IMR-90 (cell line): ENCODE data around the gene SOX6. TPM values are rescaled to one million over a fixed set of nuclear protein-coding genes. Genes with fewer than 3 reads are reported as not detected.

Source experiments
- ATAC-seq: fragments of 200-7000 bp; cut with Tn5 transposase; 2 replicates; pipeline ENCODE4 v1.9.1; 2020; ENCODE audit warnings: low read depth, mild to moderate bottlenecking, moderate library complexity
- BruUV-seq: library from RNA; stranded (reverse); fragments of 400-500 nt; replicated peaks from 2 replicates; lab custom pipeline; 2021; lab: Mats Ljungman, UMichigan
- CTCF ChIA-PET: fragments of 300-600 bp; formaldehyde crosslinking; extraction: SDS; loops from one replicate; lab custom pipeline; 2021; ENCODE audit warnings: antibody characterized with exemption; lab: Yijun Ruan, JAX
- POLR2A ChIA-PET: fragments of 300-600 bp; sonication (Branson Sonifier 250); formaldehyde crosslinking; loops from one replicate; lab custom pipeline; 2022; ENCODE audit warnings: antibody characterized with exemption; ENCODE audit not compliant: unreplicated experiment; lab: Charles Lee
- DNase-seq: peaks from one replicate; pipeline ENCODE4 v3.0.0; 2013
- H2AFZ ChIP-seq: replicated peaks from 2 replicates; pipeline ENCODE3; 2013; ENCODE audit warnings: low read length, mild to moderate bottlenecking; ENCODE audit not compliant: poor library complexity
- H2AK5ac ChIP-seq: 2 replicates; pipeline ENCODE4 v1.6.1; 2013; ENCODE audit warnings: low read depth, low read length, inconsistent platforms
- H2AK9ac ChIP-seq: replicated peaks from 2 replicates; pipeline ENCODE3; 2013; ENCODE audit warnings: mild to moderate bottlenecking, low read depth, low read length, moderate library complexity; ENCODE audit not compliant: poor library complexity
- H2BK120ac ChIP-seq: 2 replicates; pipeline ENCODE4 v1.6.1; 2013; ENCODE audit warnings: low read depth, low read length, inconsistent platforms
- H2BK15ac ChIP-seq: 3 replicates; pipeline ENCODE4 v1.6.1; 2013; ENCODE audit warnings: low read depth, low read length, inconsistent platforms
- H2BK20ac ChIP-seq: 2 replicates; pipeline ENCODE4 v1.6.1; 2013; ENCODE audit warnings: low read depth, mild to moderate bottlenecking, inconsistent platforms, low read length, moderate library complexity
- H2BK5ac ChIP-seq: 2 replicates; pipeline ENCODE4 v1.6.1; 2013; ENCODE audit warnings: mild to moderate bottlenecking, low read depth, low read length, inconsistent platforms; ENCODE audit not compliant: poor library complexity, severe bottlenecking
- H3K14ac ChIP-seq: replicated peaks from 2 replicates; pipeline ENCODE4 v1.6.1; 2013; ENCODE audit warnings: low read depth, low read length, inconsistent platforms
- H3K18ac ChIP-seq: 2 replicates; pipeline ENCODE4 v1.6.1; 2013; ENCODE audit warnings: low read depth, low read length, control low read depth
- H3K23ac ChIP-seq: 2 replicates; pipeline ENCODE4 v1.6.1; 2013; ENCODE audit warnings: low read depth, low read length, inconsistent platforms
- H3K27ac ChIP-seq: 2 replicates; pipeline ENCODE4 v1.5.1; 2013; ENCODE audit warnings: mild to moderate bottlenecking, control low read depth, low read length; ENCODE audit not compliant: insufficient read depth
- H3K27me3 ChIP-seq: 2 replicates; pipeline ENCODE4 v1.6.1; 2013; ENCODE audit warnings: low read length; ENCODE audit not compliant: control insufficient read depth, insufficient read depth
- H3K36me3 ChIP-seq: 2 replicates; pipeline ENCODE4 v1.6.1; 2013; ENCODE audit warnings: low read length, mixed read lengths; ENCODE audit not compliant: control insufficient read depth, insufficient read depth
- H3K4ac ChIP-seq: 2 replicates; pipeline ENCODE4 v1.6.1; 2013; ENCODE audit warnings: low read depth, low read length, inconsistent platforms
- H3K4me1 ChIP-seq: 2 replicates; pipeline ENCODE4 v1.6.1; 2013; ENCODE audit warnings: low read length, mixed read lengths; ENCODE audit not compliant: control insufficient read depth, insufficient read depth
- H3K4me2 ChIP-seq: 2 replicates; pipeline ENCODE4 v1.6.1; 2013; ENCODE audit warnings: low read depth, mild to moderate bottlenecking, control low read depth, low read length, moderate library complexity
- H3K4me3 ChIP-seq: 2 replicates; pipeline ENCODE4 v1.5.1; 2013; ENCODE audit warnings: low read depth, mild to moderate bottlenecking, control low read depth, low read length, moderate library complexity; ENCODE audit not compliant: insufficient read depth
- H3K56ac ChIP-seq: 2 replicates; pipeline ENCODE4 v1.6.1; 2013; ENCODE audit warnings: low read length, inconsistent platforms; ENCODE audit not compliant: insufficient read depth; ENCODE audit errors: extremely low read depth
- H3K79me1 ChIP-seq, 2 experiments: 2 replicates each; pipeline ENCODE4 v1.6.1; 2013; ENCODE audit warnings: low read length in 2 of 2, inconsistent platforms in 1 of 2, low read depth in 1 of 2
- H3K9ac ChIP-seq: 2 replicates; pipeline ENCODE4 v1.6.1; 2013; ENCODE audit warnings: low read depth, low read length, control low read depth
- H3K9me1 ChIP-seq: 2 replicates; pipeline ENCODE4 v1.6.1; 2013; ENCODE audit warnings: low read length, inconsistent platforms; ENCODE audit not compliant: insufficient read depth
- H3K9me3 ChIP-seq: 2 replicates; pipeline ENCODE4 v1.6.1; 2013; ENCODE audit warnings: low read length; ENCODE audit not compliant: control insufficient read depth, insufficient read depth
- H4K20me1 ChIP-seq: 2 replicates; pipeline ENCODE4 v1.6.1; 2013; ENCODE audit warnings: low read length, inconsistent platforms; ENCODE audit not compliant: insufficient read depth
- H4K5ac ChIP-seq: 2 replicates; pipeline ENCODE4 v1.6.1; 2013; ENCODE audit warnings: mild to moderate bottlenecking, low read depth, low read length, control low read depth
- H4K8ac ChIP-seq, 2 experiments: 2 replicates each; pipeline ENCODE4 v1.6.1; 2013; ENCODE audit warnings: low read depth in 2 of 2, low read length in 2 of 2, control low read depth in 1 of 2, inconsistent platforms in 1 of 2
- H4K91ac ChIP-seq: 2 replicates; pipeline ENCODE4 v1.6.1; 2013; ENCODE audit warnings: low read depth, low read length, inconsistent platforms; ENCODE audit not compliant: insufficient read depth
- CHD1 ChIP-seq: IDR thresholded peaks from 2 replicates; pipeline ENCODE4 v1.6.1; 2012; ENCODE audit warnings: low read depth, low read length, improper control_type of control experiment
- CTCF ChIP-seq: conservative IDR thresholded peaks from 2 replicates; pipeline ENCODE4 v1.5.1; 2012; ENCODE audit warnings: mild to moderate bottlenecking, low read depth, low read length, improper control_type of control experiment
- FOS ChIP-seq: fragments of 150-350 bp; IDR thresholded peaks from 2 replicates; pipeline ENCODE4 v1.6.1; 2016; ENCODE audit warnings: low read depth, low read length
- MAZ ChIP-seq: IDR thresholded peaks from 2 replicates; pipeline ENCODE4 v1.6.1; 2012; ENCODE audit warnings: low read depth, mild to moderate bottlenecking, low read length, improper control_type of control experiment, moderate library complexity, borderline replicate concordance
- NFE2L2 ChIP-seq: fragments of 150-350 bp; IDR thresholded peaks from 2 replicates; pipeline ENCODE4 v1.6.1; 2016; ENCODE audit warnings: low read depth, mild to moderate bottlenecking, low read length
- POLR2A ChIP-seq: IDR thresholded peaks from 2 replicates; pipeline ENCODE4 v1.6.1; 2012; ENCODE audit warnings: mild to moderate bottlenecking, low read depth, low read length
- RAD21 ChIP-seq: IDR thresholded peaks from 2 replicates; pipeline ENCODE4 v1.6.1; 2012; ENCODE audit warnings: low read length, improper control_type of control experiment
- RCOR1 ChIP-seq: IDR thresholded peaks from 2 replicates; pipeline ENCODE4 v1.6.1; 2012; ENCODE audit warnings: mild to moderate bottlenecking, low read length, improper control_type of control experiment; ENCODE audit not compliant: insufficient replicate concordance
- USF2 ChIP-seq: fragments of 150-350 bp; IDR thresholded peaks from 2 replicates; pipeline ENCODE4 v1.6.1; 2017; ENCODE audit warnings: mild to moderate bottlenecking, antibody characterized with exemption, low read length, low read depth
- WGBS, 2 experiments: methylation state at CpG; one replicate each; pipeline versions ENCODE4 v1.1.5 to v1.1.7; 2013; ENCODE audit warnings: missing lambda C conversion rate in 2 of 2; ENCODE audit not compliant: insufficient read length in 1 of 2; ENCODE audit errors: extremely low coverage in 2 of 2; 5-methylcytosine and 5-hydroxymethylcytosine counted together
- dilution Hi-C: fragments of 300-500 bp; cut with HindIII; formaldehyde crosslinking; loops from one replicate; pipeline ENCODE4 v1.14.3; 2018; ENCODE audit warnings: low sequenced_read_pairs; ENCODE audit not compliant: unreplicated experiment
- in situ Hi-C: fragments of 300-500 bp; cut with MboI; formaldehyde crosslinking; loops from 3 replicates; pipeline ENCODE4 v1.14.3; 2019; ENCODE audit warnings: low sequenced_read_pairs, inconsistent platforms, mixed read lengths
- intact Hi-C: fragments of 100-400 bp; cut with micrococcal nuclease; formaldehyde crosslinking; loops from 2 replicates; pipeline ENCODE4 v1.10.0; 2022
- polyA plus RNA-seq, 3 experiments: library from polyadenylated mRNA; depleted of rRNA; stranded (reverse); fragments of >200 nt; gene quantifications; 2 replicates each; pipeline ENCODE4 v1.2.3, GENCODE V29; 2012; ENCODE audit warnings: low replicate concordance in 1 of 3
- total RNA-seq: library from RNA; depleted of rRNA; stranded (reverse); fragments of >200 nt; gene quantifications from 2 replicates; pipeline ENCODE4 v1.2.3, GENCODE V29; 2012
- TF ChIP-seq, protein P1 (sequence below): fragments of 150-350 bp; IDR thresholded peaks from 2 replicates; pipeline ENCODE4 v1.6.1; 2016; ENCODE audit warnings: low read depth, mild to moderate bottlenecking, low read length, moderate library complexity, borderline replicate concordance

Gene SOX6
- total and polyA plus RNA-seq, 2 of the 4 experiments (the other 2 are of a cell fraction) = 1.7 to 7.7 TPM

- no peak overlapping the region for H4K8ac ChIP-seq
- H3K18ac ChIP-seq = no peak overlapping the region
- H2BK20ac ChIP-seq = no peak overlapping the region
- ChIA-PET POLR2A (no interaction called here), CTCF (no interaction called here)
- peaks cover 5% of the 10 kb centered on the region; the same call in 1 of the 2 replicates for H3K9me1 ChIP-seq
- no peak overlapping the region for H2BK15ac ChIP-seq
- DNase-seq (no peak), ATAC-seq (no peak)
- H2AK9ac ChIP-seq = no peak overlapping the region
- no peak overlapping the region for H2BK5ac ChIP-seq
- dilution Hi-C loops = no loop called here
- H2AK5ac ChIP-seq = no peak overlapping the region
- H3K27ac ChIP-seq = no peak overlapping the region
- no peak overlapping the region for H3K4me2 ChIP-seq
- no peaks in the 10 kb centered on the region for H3K27me3 ChIP-seq
- no peak overlapping the region for H2AFZ ChIP-seq
- WGBS, 2 experiments = no CpG with 5 or more reads among the region's 3 CpGs
- in situ Hi-C loops = no loop called here
- no peak overlapping the region for H3K4me3 ChIP-seq
- no peak overlapping the region for H3K9ac ChIP-seq
- H4K5ac ChIP-seq = no peak overlapping the region
- TF ChIP-seq CHD1 (no peak), RCOR1 (no peak), RAD21 (no peak), POLR2A (no peak), MAZ (no peak), NFE2L2 (no peak), FOS (no peak), CTCF (no peak), USF2 (no peak)
- TF ChIP-seq, protein P1, sequence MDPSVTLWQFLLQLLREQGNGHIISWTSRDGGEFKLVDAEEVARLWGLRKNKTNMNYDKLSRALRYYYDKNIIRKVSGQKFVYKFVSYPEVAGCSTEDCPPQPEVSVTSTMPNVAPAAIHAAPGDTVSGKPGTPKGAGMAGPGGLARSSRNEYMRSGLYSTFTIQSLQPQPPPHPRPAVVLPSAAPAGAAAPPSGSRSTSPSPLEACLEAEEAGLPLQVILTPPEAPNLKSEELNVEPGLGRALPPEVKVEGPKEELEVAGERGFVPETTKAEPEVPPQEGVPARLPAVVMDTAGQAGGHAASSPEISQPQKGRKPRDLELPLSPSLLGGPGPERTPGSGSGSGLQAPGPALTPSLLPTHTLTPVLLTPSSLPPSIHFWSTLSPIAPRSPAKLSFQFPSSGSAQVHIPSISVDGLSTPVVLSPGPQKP = no peak
- no peaks in the 10 kb centered on the region for H3K36me3 ChIP-seq
- H3K9me3 ChIP-seq = no peaks in the 10 kb centered on the region
- H2BK120ac ChIP-seq = no peak overlapping the region
- H3K14ac ChIP-seq = no peak overlapping the region
- H3K56ac ChIP-seq = no peak overlapping the region
- H3K4me1 ChIP-seq = peaks cover 4% of the 10 kb centered on the region
- no peaks in the 10 kb centered on the region for H4K20me1 ChIP-seq
- H3K4ac ChIP-seq = no peak overlapping the region
- BruUV-seq = no TSS peak
- no peak overlapping the region for H3K23ac ChIP-seq
- no peaks in the 10 kb centered on the region for H3K79me1 ChIP-seq
- H4K91ac ChIP-seq = no peak overlapping the region
- intact Hi-C loops = no loop called here
Observed at GRCh38 chr11:16007514-16007913, 348.8 kb downstream of the SOX6 start.
